ENCODE data around the gene TRAK1.
A peak's percentile ranks its signal among the peaks of the same experiment; 100 is the strongest.
"Not testable (repeated sequence)": the region's sequence is repeated elsewhere in the genome, so short reads cannot be mapped to it uniquely, and the experiment has no call there.

Gene TRAK1, protein sequence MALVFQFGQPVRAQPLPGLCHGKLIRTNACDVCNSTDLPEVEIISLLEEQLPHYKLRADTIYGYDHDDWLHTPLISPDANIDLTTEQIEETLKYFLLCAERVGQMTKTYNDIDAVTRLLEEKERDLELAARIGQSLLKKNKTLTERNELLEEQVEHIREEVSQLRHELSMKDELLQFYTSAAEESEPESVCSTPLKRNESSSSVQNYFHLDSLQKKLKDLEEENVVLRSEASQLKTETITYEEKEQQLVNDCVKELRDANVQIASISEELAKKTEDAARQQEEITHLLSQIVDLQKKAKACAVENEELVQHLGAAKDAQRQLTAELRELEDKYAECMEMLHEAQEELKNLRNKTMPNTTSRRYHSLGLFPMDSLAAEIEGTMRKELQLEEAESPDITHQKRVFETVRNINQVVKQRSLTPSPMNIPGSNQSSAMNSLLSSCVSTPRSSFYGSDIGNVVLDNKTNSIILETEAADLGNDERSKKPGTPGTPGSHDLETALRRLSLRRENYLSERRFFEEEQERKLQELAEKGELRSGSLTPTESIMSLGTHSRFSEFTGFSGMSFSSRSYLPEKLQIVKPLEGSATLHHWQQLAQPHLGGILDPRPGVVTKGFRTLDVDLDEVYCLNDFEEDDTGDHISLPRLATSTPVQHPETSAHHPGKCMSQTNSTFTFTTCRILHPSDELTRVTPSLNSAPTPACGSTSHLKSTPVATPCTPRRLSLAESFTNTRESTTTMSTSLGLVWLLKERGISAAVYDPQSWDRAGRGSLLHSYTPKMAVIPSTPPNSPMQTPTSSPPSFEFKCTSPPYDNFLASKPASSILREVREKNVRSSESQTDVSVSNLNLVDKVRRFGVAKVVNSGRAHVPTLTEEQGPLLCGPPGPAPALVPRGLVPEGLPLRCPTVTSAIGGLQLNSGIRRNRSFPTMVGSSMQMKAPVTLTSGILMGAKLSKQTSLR

DNA sequence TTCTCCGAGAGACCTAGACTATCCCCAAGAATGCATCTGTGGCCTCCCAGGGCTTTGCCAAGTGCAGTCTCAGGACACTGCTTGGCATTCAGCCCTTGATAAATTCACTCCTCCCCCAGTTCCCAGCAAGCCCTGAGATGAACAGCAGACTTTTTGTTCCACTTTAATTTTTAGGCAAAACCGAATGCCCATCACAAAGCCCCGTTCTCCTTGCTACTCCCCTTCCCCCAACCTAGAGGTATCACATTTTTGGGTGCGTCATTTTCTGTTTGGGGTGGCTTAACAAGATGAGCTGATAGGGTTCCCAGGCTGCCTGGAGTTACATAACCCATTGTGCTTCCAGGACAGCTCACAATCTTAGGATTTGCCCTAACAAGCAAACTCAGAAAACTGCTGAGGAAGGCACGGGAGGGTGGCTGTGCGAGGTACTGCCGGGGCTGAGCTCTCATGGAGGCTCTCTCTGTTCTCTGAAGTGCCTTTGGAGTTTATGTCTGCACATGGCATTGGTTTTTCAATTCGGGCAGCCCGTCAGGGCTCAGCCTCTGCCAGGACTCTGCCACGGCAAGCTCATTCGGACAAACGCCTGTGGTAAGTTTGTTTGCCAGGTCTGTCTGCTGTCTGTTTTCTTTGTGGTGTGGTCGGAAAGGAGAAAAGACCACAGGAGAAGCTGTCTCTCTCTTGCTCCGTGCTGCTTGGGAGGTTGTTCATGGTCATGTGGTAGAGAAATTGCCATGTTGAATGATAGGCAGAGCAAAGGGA lies at the start of gene TRAK1:
TSS of gene TRAK1 (plus strand) at position 385 of the 759 bp plus-strand sequence. CDS start at position 498, 113 bp downstream.
- TF ChIP-seq, protein P1, sequence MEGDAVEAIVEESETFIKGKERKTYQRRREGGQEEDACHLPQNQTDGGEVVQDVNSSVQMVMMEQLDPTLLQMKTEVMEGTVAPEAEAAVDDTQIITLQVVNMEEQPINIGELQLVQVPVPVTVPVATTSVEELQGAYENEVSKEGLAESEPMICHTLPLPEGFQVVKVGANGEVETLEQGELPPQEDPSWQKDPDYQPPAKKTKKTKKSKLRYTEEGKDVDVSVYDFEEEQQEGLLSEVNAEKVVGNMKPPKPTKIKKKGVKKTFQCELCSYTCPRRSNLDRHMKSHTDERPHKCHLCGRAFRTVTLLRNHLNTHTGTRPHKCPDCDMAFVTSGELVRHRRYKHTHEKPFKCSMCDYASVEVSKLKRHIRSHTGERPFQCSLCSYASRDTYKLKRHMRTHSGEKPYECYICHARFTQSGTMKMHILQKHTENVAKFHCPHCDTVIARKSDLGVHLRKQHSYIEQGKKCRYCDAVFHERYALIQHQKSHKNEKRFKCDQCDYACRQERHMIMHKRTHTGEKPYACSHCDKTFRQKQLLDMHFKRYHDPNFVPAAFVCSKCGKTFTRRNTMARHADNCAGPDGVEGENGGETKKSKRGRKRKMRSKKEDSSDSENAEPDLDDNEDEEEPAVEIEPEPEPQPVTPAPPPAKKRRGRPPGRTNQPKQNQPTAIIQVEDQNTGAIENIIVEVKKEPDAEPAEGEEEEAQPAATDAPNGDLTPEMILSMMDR (IDR thresholded peaks at IDR 0.05; ENCODE audit: low read length, missing control alignments) = no peak
- peak; percentile 82 for DNase-seq (ENCODE audit: low read depth)
- peak within 1 kb of the TSS; percentile 11 for H3K4me3 ChIP-seq (replicated peaks; ENCODE audit: low read depth, low read length)

DNA sequence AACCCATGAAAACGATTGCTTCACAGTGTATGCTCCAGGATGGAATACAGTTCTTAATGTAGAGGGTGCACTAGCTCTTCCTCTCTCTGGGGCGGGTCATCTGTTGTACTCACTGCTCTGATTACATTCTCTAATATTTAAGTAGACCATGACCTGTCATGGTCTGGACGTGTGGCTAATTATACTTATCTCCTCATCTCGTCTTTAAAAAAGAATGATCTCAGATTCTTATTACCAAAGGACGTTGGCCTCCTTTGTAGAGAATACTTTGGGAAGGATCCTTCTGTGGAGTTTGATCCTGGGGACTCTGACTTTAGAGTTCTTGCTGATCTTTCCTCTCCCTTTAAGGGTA lies 48.4 kb upstream of the TRAK1 start:
- peak overlapping the region; percentile 24 for H3K4me3 ChIP-seq (replicated peaks; ENCODE audit: low read depth, low read length)
- DNase-seq (ENCODE audit: low read depth) = peak; percentile 30
- TF ChIP-seq, protein P1 (IDR thresholded peaks at IDR 0.05; ENCODE audit: low read length, missing control alignments) = no peak

DNA sequence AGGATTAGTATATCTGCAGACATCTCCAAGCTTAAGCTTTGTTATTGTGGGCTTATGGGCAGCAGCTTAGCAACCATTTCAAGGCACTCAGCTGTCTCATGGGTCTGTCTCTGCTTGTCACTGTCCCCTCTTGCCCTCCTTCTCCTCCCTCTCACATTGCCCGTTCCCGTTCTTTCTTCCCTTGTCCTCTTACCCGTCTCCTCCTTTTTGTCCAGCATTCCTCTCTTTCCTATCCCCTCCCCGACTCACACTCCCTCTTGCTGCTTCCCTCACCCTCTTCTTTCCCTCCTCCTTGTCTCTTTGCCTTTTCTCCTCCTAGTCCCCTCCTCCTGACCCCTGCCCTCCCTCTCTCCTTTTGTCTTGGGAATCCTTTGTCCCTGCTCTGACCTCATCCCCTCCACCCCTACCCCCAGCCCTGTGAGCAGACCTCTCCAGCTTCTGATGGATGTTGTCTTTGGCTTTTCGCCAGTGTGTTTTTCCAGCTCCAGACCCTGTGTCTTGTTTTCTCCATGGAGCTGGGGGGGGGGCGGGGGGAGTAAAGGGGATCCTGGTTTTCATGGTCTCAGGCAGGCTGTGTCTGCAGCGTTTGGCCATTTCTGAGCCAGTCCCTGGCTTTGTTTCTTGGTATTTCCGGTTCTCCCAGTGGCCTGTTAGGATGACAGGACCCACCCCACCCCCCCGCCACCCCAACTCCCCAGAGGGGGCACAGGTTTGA lies 47.9 kb upstream of the TRAK1 start:
- H3K4me3 ChIP-seq (replicated peaks; ENCODE audit: low read depth, low read length) = peak overlapping the region; percentile 24
- TF ChIP-seq, protein P1 (IDR thresholded peaks at IDR 0.05; ENCODE audit: low read length, missing control alignments) = no peak
- peak; percentile 96 for DNase-seq (ENCODE audit: low read depth)

DNA sequence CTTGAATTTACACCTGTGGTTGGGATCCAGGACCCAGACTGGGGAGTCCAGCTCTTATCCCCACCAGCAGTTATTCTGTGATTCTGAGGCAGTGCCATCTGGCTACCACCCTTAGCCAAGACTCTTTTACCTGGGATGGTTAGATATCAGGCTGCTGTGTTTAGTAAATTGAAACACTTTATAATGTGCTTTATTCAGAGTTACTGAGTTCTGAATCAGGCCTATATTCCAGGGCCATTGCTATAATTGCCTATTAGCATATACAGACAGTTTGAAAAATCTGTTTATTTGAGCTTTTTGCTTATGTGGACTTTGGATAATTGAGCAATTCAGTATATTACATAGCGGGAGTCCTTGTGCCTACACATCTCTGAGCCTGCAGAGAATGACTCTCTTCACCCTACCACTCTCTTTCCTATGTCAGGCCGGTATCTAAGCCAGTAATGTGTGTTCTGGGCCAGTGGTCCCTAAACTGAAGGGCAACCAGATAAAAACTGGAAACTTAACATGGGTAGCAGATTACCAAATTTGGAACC lies 45.4 kb upstream of the TRAK1 start:
- DNase-seq (ENCODE audit: low read depth) = no peak
- H3K4me3 ChIP-seq (replicated peaks; ENCODE audit: low read depth, low read length) = no peak overlapping the region
- TF ChIP-seq, protein P1 (IDR thresholded peaks at IDR 0.05; ENCODE audit: low read length, missing control alignments) = no peak

DNA sequence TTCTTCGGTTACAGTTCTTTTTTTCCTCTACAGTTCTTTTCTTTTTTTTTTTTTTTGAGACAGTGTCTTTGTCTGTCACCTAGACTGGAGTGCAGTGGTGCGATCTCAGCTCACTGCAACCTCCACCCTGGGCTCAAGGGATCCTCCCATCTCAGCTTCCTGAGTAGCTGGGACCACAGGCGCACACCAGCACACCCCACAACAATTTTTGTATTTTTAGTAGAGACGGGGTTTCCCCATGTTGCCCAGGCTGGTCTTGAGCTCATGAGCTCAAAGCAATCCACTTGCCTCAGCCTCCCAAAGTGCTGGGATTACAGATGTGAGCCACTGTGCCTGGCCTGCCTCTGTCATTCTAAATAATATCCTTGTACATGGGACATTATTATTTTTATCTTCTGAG lies 42.6 kb upstream of the TRAK1 start:
- H3K4me3 ChIP-seq (replicated peaks; ENCODE audit: low read depth, low read length); DNase-seq (ENCODE audit: low read depth): not testable (repeated sequence)

DNA sequence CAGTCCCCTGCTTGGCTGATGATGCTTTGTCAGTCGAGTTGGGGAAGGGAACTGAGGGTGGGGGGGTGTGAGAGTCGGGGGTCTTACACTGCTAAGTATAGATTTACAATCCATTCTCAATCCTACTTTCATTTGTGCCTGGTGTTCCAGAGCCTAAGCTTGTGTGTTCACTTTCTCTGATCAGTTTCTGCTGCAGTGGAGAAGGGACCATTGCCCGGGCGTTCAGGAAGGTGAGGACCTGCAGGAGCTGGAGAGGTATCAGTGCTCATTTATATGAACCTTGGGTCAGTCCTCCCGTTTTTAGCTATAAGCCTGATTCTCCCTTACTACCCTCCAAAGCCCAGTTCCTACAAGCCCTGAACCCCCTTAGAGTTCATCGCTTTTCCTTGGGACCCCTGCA lies 41.0 kb upstream of the TRAK1 start:
- TF ChIP-seq, protein P1 (IDR thresholded peaks at IDR 0.05; ENCODE audit: low read length, missing control alignments) = no peak
- H3K4me3 ChIP-seq (replicated peaks; ENCODE audit: low read depth, low read length) = no peak overlapping the region

More for the DNA sequence above, 41.0 kb upstream of the TRAK1 start:
- no peak for DNase-seq (ENCODE audit: low read depth)

Data from fibroblast of pulmonary artery (primary cell).